ENCODE data around the gene IFNL4. TPM values are rescaled to one million over a fixed set of nuclear protein-coding genes. Genes with fewer than 3 reads are reported as not detected.
"Not testable (repeated sequence)": the region's sequence is repeated elsewhere in the genome, so short reads cannot be mapped to it uniquely, and the experiment has no call there.

IFNL4 gene
- total RNA-seq (2014; rRNA removed; shearing (Covaris generic)), result not detected in 2 replicates

DNA sequence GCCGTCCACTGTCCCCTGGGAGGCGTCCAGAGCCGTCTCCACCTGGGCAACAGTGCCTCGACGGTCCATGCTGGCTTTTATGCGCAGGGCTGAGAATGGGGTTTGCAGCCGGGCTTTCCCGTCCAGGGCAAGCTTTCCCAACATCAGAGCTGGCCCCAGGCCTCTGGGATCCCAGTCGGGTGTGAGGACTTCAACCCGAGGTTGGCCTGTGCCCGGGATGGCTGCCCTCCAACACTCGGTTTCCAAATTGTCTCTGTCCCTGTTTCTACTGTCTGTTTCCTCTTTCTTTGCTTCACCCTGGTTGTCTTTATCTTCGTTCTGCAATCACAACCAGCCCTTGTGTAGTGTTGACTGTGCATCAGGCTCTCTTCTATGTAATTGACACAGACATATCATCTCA is at the start of gene IFNL4:
IFNL4 (minus strand) TSS at position 51 of the 400 bp plus-strand sequence.
- peaks cover 53% of the 10 kb centered on the region for H3K27me3 ChIP-seq (replicated peaks)
- no peak for DNase-seq (ENCODE audit: low read depth in 1 of 2, low spot score in 2 of 2)

GRCh38 chr19:39297931-39298634 is 49.4 kb upstream of the IFNL4 start:
- Histone ChIP-seq H3K27me3 (replicated peaks) (peaks cover 34% of the 10 kb centered on the region), H3K36me3 (no peaks in the 10 kb centered on the region), H3K4me3 (no peak overlapping the region), H3K4me1 (replicated peaks) (no peaks in the 10 kb centered on the region), H3K27ac (no peak overlapping the region), H3K9me3 (replicated peaks) (no peaks in the 10 kb centered on the region)
- DNase-seq (ENCODE audit: low read depth in 1 of 2, low spot score in 2 of 2), result no peak

More for the DNA sequence above, at the start of gene IFNL4:
- H3K4me1 ChIP-seq (replicated peaks), result no peaks in the 10 kb centered on the region
- H3K9me3 ChIP-seq (replicated peaks), result no peaks in the 10 kb centered on the region
- no peak within 1 kb of the TSS for H3K27ac ChIP-seq
- no peaks in the 10 kb centered on the region for H3K36me3 ChIP-seq
- H3K4me3 ChIP-seq, result no peak within 1 kb of the TSS

GRCh38 chr19:39296906-39297305 is 48.2 kb upstream of the IFNL4 start:
- Histone ChIP-seq H3K27ac (no peak overlapping the region), H3K4me3 (no peak overlapping the region), H3K9me3 (replicated peaks) (no peaks in the 10 kb centered on the region), H3K27me3 (replicated peaks) (peaks cover 31% of the 10 kb centered on the region), H3K36me3 (no peaks in the 10 kb centered on the region), H3K4me1 (replicated peaks) (no peaks in the 10 kb centered on the region)
- DNase-seq (ENCODE audit: low read depth in 1 of 2, low spot score in 2 of 2), result no peak

DNA sequence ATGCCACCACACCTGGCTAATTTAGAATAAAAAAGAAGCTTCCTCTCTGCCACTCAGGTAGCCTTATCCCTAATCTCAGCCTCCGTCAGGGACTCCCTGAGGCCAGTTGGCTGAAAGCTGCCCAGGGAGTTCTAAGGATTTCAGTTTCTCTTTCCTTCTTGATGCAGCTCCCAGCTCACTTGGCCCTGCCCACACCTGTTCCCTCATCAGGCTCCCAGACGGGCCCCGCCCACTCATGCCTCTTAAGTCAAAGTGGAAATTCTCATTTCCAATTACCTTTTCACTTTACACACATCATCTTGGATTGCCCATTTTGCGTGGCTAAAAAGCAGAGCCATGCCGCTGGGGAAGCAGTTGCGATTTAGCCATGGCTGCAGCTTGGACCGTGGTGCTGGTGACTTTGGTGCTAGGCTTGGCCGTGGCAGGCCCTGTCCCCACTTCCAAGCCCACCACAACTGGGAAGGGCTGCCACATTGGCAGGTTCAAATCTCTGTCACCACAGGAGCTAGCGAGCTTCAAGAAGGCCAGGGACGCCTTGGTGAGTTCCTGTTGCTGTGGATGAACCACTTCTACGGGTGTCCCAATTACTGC is 47.5 kb upstream of the IFNL4 start, which contains the start of gene IFNL1:
IFNL1 (plus strand) TSS at position 353 of the 591 bp plus-strand sequence; CDS start at position 368, 15 bp downstream.
- Histone ChIP-seq H3K27ac (no peak within 1 kb of the TSS), H3K4me1 (replicated peaks) (no peaks in the 10 kb centered on the region), H3K9me3 (replicated peaks) (no peaks in the 10 kb centered on the region), H3K27me3 (replicated peaks) (peaks cover 24% of the 10 kb centered on the region), H3K4me3 (no peak within 1 kb of the TSS), H3K36me3 (no peaks in the 10 kb centered on the region)
- no peak for DNase-seq (ENCODE audit: low read depth in 1 of 2, low spot score in 2 of 2)

- H3K9me3 ChIP-seq (replicated peaks), result no peaks in the 10 kb centered on the region
- no peaks in the 10 kb centered on the region for H3K4me1 ChIP-seq (replicated peaks)
- no peak overlapping the region for H3K4me3 ChIP-seq
- H3K27me3 ChIP-seq (replicated peaks), result peaks cover 18% of the 10 kb centered on the region
- no peak for DNase-seq (ENCODE audit: low read depth in 1 of 2, low spot score in 2 of 2)
- no peaks in the 10 kb centered on the region for H3K36me3 ChIP-seq
- no peak overlapping the region for H3K27ac ChIP-seq
These were observed 44.7 kb upstream of the IFNL4 start for GRCh38 chr19:39293394-39293793.

GRCh38 chr19:39284032-39284431 is 35.4 kb upstream of the IFNL4 start:
- no peak overlapping the region for H3K27ac ChIP-seq
- no peak overlapping the region for H3K4me3 ChIP-seq
- H3K36me3 ChIP-seq, result no peaks in the 10 kb centered on the region
- no peak for DNase-seq (ENCODE audit: low read depth in 1 of 2, low spot score in 2 of 2)
- H3K4me1 ChIP-seq (replicated peaks), result no peaks in the 10 kb centered on the region
- no peaks in the 10 kb centered on the region for H3K9me3 ChIP-seq (replicated peaks)
- peaks cover 45% of the 10 kb centered on the region for H3K27me3 ChIP-seq (replicated peaks)

DNA sequence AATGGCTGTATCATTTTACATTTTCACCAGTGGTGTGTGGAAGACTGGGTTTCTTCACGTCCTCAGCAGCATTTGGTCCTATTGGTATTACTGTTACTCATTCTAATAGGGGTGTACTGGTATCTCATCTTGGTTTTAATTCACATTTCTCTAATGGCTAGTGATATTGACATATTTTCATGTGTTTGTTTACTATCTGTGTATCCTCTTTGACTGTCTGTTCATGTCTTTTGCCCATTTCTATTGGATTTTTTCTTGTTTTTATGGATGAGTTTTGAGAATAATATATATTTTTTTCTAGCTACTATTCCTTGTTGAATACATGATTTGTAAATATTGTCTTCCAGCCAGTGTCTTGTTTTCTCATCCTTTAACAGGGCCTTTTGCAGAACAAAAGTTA is 33.4 kb upstream of the IFNL4 start:
- Histone ChIP-seq H3K27ac (no peak overlapping the region), H3K4me3 (no peak overlapping the region), H3K9me3 (replicated peaks) (no peaks in the 10 kb centered on the region), H3K27me3 (replicated peaks) (peaks cover 39% of the 10 kb centered on the region), H3K4me1 (replicated peaks) (no peaks in the 10 kb centered on the region), H3K36me3 (no peaks in the 10 kb centered on the region)
- no peak for DNase-seq (ENCODE audit: low read depth in 1 of 2, low spot score in 2 of 2)

- H3K4me1 ChIP-seq (replicated peaks), result no peaks in the 10 kb centered on the region
- DNase-seq (ENCODE audit: low read depth in 1 of 2, low spot score in 2 of 2), result no peak
- no peak overlapping the region for H3K4me3 ChIP-seq
- no peak overlapping the region for H3K27ac ChIP-seq
- H3K36me3 ChIP-seq, result no peaks in the 10 kb centered on the region
- H3K9me3 ChIP-seq (replicated peaks), result no peaks in the 10 kb centered on the region
- peaks cover 43% of the 10 kb centered on the region for H3K27me3 ChIP-seq (replicated peaks)
These were observed 28.9 kb upstream of the IFNL4 start for GRCh38 chr19:39277598-39277997.

GRCh38 chr19:39276740-39277139 is 28.1 kb upstream of the IFNL4 start:
- Histone ChIP-seq H3K4me3 (no peak overlapping the region), H3K27ac (no peak overlapping the region), H3K4me1 (replicated peaks) (no peaks in the 10 kb centered on the region), H3K36me3 (no peaks in the 10 kb centered on the region), H3K9me3 (replicated peaks) (no peaks in the 10 kb centered on the region), H3K27me3 (replicated peaks) (peaks cover 36% of the 10 kb centered on the region)
- no peak for DNase-seq (ENCODE audit: low read depth in 1 of 2, low spot score in 2 of 2)

DNA sequence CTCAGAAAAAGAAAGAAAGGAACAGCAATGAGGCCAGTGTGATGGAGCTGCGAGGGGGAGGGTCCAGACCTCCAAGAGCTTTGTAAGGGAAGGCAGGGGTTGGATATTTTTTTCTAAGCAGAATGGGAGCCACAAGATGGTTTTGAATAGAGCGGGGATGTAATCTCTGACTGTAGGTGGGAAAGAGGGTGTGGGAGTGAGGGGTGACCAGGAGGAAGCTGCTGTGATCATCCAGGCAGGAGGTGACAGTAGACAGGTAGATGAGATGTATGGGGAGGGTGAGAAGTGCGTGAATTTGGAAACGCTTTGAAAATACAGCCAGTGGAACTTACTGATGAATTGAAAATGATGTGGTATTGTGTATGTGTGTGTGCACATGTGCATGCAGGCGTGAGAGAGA is 26.9 kb upstream of the IFNL4 start:
- no peaks in the 10 kb centered on the region for H3K36me3 ChIP-seq
- DNase-seq (ENCODE audit: low read depth in 1 of 2, low spot score in 2 of 2), result no peak

GRCh38 chr19:39273859-39274258 is 25.2 kb upstream of the IFNL4 start:
- H3K27me3 ChIP-seq (replicated peaks), result peaks cover 35% of the 10 kb centered on the region
- DNase-seq (ENCODE audit: low read depth in 1 of 2, low spot score in 2 of 2); H3K36me3 ChIP-seq; H3K27ac ChIP-seq; H3K9me3 ChIP-seq (replicated peaks); H3K4me1 ChIP-seq (replicated peaks); H3K4me3 ChIP-seq: not testable (repeated sequence)

More for the DNA sequence above, 26.9 kb upstream of the IFNL4 start:
- H3K4me3 ChIP-seq, result no peak overlapping the region
- no peak overlapping the region for H3K27ac ChIP-seq
- no peaks in the 10 kb centered on the region for H3K9me3 ChIP-seq (replicated peaks)
- H3K27me3 ChIP-seq (replicated peaks), result peaks cover 32% of the 10 kb centered on the region
- H3K4me1 ChIP-seq (replicated peaks), result no peaks in the 10 kb centered on the region; the same call in 1 of the 2 replicates

- DNase-seq (ENCODE audit: low read depth in 1 of 2, low spot score in 2 of 2), result peak in 1 of 2 experiments; percentile 48
- Histone ChIP-seq H3K4me3 (no peak overlapping the region), H3K4me1 (replicated peaks) (peaks cover 7% of the 10 kb centered on the region), H3K27ac (no peak overlapping the region), H3K9me3 (replicated peaks) (no peaks in the 10 kb centered on the region), H3K27me3 (replicated peaks) (peaks cover 31% of the 10 kb centered on the region), H3K36me3 (no peaks in the 10 kb centered on the region)
These were observed 21.6 kb upstream of the IFNL4 start for GRCh38 chr19:39270036-39270871.

GRCh38 chr19:39269369-39269768 is 20.7 kb upstream of the IFNL4 start:
- H3K27me3 ChIP-seq (replicated peaks), result peaks cover 31% of the 10 kb centered on the region
- H3K36me3 ChIP-seq; H3K4me3 ChIP-seq; H3K4me1 ChIP-seq (replicated peaks); H3K27ac ChIP-seq; DNase-seq (ENCODE audit: low read depth in 1 of 2, low spot score in 2 of 2); H3K9me3 ChIP-seq (replicated peaks): not testable (repeated sequence)
